Measurements from ENCODE around the gene ATP8A2. TPM values are rescaled to one million over a fixed set of nuclear protein-coding genes. Genes with fewer than 3 reads are reported as not detected.

Gene ATP8A2
- total and polyA plus RNA-seq, 9 of the 15 experiments (the other 6 are each of a cell fraction or from before 2014, with no cell fraction given): under 0.01 to 0.33 (median 0.06) TPM; not detected in 4

DNA sequence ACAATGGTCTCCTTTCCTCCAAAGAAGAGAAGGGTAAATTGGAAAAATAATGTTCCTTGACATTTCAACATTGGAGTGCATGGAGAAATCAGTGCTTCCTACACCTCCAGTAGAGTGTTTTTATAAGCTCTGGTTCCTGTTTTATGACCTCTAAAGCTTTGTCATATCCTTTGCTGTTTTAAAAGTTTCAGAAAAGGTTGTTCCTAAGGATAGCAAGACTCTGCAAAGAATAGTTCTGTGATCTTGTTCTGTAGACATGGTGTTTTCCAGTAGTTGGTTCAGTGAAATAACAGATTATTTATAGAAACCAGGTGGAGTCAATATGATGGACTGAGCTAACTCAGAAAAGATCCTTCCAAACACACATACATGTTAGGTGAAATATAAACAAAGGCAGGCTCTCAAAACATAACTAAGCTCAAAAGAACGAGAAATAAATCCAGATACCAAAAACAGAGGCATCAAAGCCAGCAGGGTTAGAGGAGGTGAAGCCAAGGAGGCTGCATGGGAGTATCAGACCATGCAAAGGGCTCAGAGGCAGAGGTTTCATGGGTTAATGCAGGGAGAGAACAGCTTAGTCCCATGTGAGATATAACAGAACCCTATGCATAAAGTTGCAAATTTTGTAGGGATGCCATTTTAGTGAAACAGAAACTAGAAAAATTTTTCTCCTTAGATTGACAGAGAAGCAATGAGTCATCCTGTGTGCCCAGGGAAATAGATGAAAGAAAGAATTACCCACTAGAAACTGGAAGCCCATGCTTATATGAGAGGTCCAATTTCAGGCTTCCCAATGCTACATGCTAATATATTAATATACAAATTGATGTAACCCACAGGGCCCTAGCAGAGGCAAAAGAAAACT lies 635.7 kb downstream of the ATP8A2 start:
- ATAC-seq (no peak), FAIRE-seq (no peak), DNase-seq (ENCODE audit: extremely low read depth in 1 of 4, low spot score in 3 of 4) (no peak)
- Histone ChIP-seq H3K4me3 (no peak overlapping the region), H3K9ac (ENCODE audit: insufficient read depth in 1 of 2, low read depth in 2 of 2, low read length in 2 of 2) (no peak overlapping the region), H3K79me2 (ENCODE audit: control insufficient read depth, insufficient read depth, low read length) (no peaks in the 10 kb centered on the region), H3K27me3 (ENCODE audit: control insufficient read depth in 2 of 2, insufficient read depth in 2 of 2, low read length in 2 of 2) (peaks cover 0 to 5% of the 10 kb centered on the region in 2 experiments; a peak in 2 of 5 replicates), H3K36me3 (ENCODE audit: control insufficient read depth, insufficient read depth, low read length) (no peaks in the 10 kb centered on the region), H4K20me1 (replicated peaks; ENCODE audit: control insufficient read depth, insufficient read depth, low read length) (no peaks in the 10 kb centered on the region), H3K9me3 (replicated peaks; ENCODE audit: control insufficient read depth, insufficient read depth, low read depth, low read length) (no peaks in the 10 kb centered on the region), H3K9me1 (ENCODE audit: control insufficient read depth, insufficient read depth, low read length) (no peaks in the 10 kb centered on the region), H3K4me2 (ENCODE audit: insufficient read depth, low read length) (no peak overlapping the region), H3K27ac (ENCODE audit: extremely low read depth, low read depth, low read length) (no peak overlapping the region), H3K4me1 (replicated peaks in 1 of 2; ENCODE audit: control insufficient read depth in 2 of 2, insufficient read depth in 2 of 2, low read length in 2 of 2) (no peaks in the 10 kb centered on the region), H2AFZ (ENCODE audit: low read depth, low read length) (no peak overlapping the region)
- intact Hi-C loops (cut with micrococcal nuclease) (no loop called here), in situ Hi-C loops (cut with MboI) (no loop called here)
- no peak for TF ChIP-seq PPARD (CRISPR knock-in tag; IDR thresholded peaks at IDR 0.05)
- TF ChIP-seq EWSR1 (IDR thresholded peaks at IDR 0.05; ENCODE audit: borderline replicate concordance, low read depth, partially characterized antibody): no peak
- no peak for TF ChIP-seq RCOR1 (IDR thresholded peaks at IDR 0.05; ENCODE audit: borderline replicate concordance in 1 of 2, low read depth in 2 of 2, low read length in 2 of 2)
- TF ChIP-seq MEF2D (tag; conservative IDR thresholded peaks at IDR 0.05; ENCODE audit: low read depth): no peak
- TF ChIP-seq SMAD1 (IDR thresholded peaks at IDR 0.05; ENCODE audit: low read depth, low read length, partially characterized antibody): no peak
- TF ChIP-seq GABPB2 (CRISPR knock-in tag; conservative IDR thresholded peaks at IDR 0.05): no peak
- TF ChIP-seq ZNF57 (CRISPR knock-in tag; IDR thresholded peaks at IDR 0.05): no peak
- no peak for TF ChIP-seq ZFX (CRISPR knock-in tag; IDR thresholded peaks at IDR 0.05)
- TF ChIP-seq IRF2 (CRISPR knock-in tag; IDR thresholded peaks at IDR 0.05): no peak
- no peak for TF ChIP-seq HDGF (IDR thresholded peaks at IDR 0.05)
- no peak for TF ChIP-seq FOXK2 (conservative IDR thresholded peaks at IDR 0.05 in 1 of 2, IDR thresholded peaks at IDR 0.05 in 1 of 2; ENCODE audit: low read depth in 2 of 2)
- no peak for TF ChIP-seq ZNF175 (CRISPR knock-in tag; IDR thresholded peaks at IDR 0.05; ENCODE audit: low read depth)
- TF ChIP-seq, protein P1, sequence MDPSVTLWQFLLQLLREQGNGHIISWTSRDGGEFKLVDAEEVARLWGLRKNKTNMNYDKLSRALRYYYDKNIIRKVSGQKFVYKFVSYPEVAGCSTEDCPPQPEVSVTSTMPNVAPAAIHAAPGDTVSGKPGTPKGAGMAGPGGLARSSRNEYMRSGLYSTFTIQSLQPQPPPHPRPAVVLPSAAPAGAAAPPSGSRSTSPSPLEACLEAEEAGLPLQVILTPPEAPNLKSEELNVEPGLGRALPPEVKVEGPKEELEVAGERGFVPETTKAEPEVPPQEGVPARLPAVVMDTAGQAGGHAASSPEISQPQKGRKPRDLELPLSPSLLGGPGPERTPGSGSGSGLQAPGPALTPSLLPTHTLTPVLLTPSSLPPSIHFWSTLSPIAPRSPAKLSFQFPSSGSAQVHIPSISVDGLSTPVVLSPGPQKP (CRISPR knock-in tag; IDR thresholded peaks at IDR 0.05): no peak
- TF ChIP-seq EHMT2 (IDR thresholded peaks at IDR 0.05): no peak
- TF ChIP-seq RBFOX2 (IDR thresholded peaks at IDR 0.05; ENCODE audit: low read depth, low read length): no peak
- TF ChIP-seq SNIP1 (IDR thresholded peaks at IDR 0.05; ENCODE audit: low read depth): no peak
- ChIA-PET POLR2A (no interaction called here), CTCF (ENCODE audit: low intra/inter-chr PET ratio) (no interaction called here)
- 0% methylated on average over 1 of the region's 1 CpG for WGBS (ENCODE audit: insufficient coverage, low coverage, missing lambda C conversion rate)
- BruUV-seq (replicated peaks): no TSS peak

All from K562 (cell line).